D721Med (cell line): Measurements from ENCODE around the gene CLMN.

Experiments used
- DNase-seq: peaks from one replicate; pipeline ENCODE4 v3.0.0; 2011; ENCODE audit warnings: low spot score; ENCODE audit not compliant: insufficient read length
- FAIRE-seq: peaks from 2 replicates; lab custom pipeline; 2011; peaks lifted over from hg19 to GRCh38; lab: Jason Lieb, UNC
- TF ChIP-seq, protein P1 (sequence below): IDR thresholded peaks from 2 replicates; pipeline ENCODE4 v1.5.1; 2012; ENCODE audit warnings: mild to moderate bottlenecking, control low read depth; ENCODE audit not compliant: insufficient read depth; ENCODE audit errors: missing control alignments

CLMN gene

DNA sequence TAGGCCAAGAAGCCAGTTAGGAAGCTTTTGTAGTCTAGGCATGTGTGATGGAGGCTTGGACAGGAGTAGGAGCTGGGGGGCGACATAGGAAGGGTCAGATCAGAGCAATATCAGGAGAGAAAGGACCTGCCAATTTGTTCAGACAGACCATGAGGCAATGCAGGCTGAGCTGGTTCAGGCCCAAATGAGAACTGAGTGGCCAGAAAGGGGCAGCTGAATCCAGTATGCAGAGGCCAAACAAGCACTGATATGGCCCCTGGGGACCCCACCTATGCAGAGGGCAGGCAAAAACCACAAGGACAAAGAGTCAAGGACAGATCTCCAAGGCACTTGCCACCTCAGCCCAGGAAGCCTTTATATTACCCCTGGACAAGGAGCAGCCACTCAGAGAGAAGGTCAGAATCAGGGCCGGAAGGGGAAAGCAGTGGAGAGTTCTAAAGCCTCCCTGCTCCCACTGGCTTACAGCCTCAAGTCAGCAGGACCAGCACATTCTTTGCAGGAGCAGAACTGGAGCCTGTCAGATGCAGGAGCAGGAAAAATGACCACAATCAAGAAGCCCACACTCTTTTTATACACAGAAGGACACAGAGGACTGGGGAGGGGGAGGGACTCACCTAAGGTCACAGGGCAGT lies 37.2 kb downstream of the CLMN start:
- DNase-seq: no peak
- TF ChIP-seq, protein P1, sequence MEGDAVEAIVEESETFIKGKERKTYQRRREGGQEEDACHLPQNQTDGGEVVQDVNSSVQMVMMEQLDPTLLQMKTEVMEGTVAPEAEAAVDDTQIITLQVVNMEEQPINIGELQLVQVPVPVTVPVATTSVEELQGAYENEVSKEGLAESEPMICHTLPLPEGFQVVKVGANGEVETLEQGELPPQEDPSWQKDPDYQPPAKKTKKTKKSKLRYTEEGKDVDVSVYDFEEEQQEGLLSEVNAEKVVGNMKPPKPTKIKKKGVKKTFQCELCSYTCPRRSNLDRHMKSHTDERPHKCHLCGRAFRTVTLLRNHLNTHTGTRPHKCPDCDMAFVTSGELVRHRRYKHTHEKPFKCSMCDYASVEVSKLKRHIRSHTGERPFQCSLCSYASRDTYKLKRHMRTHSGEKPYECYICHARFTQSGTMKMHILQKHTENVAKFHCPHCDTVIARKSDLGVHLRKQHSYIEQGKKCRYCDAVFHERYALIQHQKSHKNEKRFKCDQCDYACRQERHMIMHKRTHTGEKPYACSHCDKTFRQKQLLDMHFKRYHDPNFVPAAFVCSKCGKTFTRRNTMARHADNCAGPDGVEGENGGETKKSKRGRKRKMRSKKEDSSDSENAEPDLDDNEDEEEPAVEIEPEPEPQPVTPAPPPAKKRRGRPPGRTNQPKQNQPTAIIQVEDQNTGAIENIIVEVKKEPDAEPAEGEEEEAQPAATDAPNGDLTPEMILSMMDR: no peak

DNA sequence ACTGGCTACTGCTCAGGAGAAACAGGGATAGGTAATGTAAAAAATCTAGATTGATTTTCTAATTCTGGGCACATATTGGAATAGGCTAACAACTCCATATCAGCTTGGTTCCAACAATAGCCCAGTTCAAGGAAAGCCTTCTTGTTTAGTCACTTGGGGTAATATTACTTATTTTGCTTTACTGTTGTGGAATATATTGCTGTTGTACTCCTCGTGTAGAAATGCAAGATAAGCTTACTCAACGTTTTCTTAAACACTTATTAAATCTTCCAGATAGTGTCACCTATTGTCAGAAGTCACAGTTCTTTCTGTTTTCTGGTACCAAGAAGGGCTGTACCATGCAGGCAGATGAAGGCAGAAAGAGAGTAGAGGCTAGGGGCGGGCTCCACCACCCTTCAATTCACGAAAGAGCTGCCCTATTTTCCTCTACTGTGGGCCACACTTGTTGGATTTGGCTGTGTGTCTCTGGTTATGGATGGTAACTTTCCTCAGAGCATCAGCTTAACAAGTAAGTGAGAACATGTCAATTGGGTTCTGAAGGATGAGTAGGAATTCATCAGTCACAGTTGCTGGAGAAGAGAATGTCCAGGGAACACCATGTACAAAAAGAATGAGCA lies 38.0 kb downstream of the CLMN start:
- TF ChIP-seq, protein P1: no peak
- FAIRE-seq: no peak
- DNase-seq: no peak

More for the DNA sequence above, 37.2 kb downstream of the CLMN start:
- no peak for FAIRE-seq

DNA sequence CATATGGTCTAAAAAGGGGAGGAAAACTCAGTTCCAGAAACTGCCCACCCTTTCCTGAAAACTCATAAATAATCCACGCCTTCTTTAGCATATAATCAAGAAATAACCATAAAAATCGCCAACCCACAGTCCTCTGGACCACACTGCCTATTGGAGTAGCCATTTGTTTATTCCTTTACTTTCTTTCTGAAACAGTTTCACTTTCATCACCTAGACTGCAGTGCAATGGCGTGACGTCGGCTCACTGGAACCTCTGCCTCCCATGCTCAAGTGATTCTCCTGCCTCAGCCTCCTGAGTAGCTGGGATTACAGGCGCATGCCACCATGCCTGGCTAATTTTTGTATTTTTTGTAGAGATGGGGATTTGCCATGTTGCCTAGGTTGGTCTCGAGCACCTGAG lies 44.2 kb downstream of the CLMN start:
- DNase-seq: no peak
- TF ChIP-seq, protein P1: no peak
- no peak for FAIRE-seq

DNA sequence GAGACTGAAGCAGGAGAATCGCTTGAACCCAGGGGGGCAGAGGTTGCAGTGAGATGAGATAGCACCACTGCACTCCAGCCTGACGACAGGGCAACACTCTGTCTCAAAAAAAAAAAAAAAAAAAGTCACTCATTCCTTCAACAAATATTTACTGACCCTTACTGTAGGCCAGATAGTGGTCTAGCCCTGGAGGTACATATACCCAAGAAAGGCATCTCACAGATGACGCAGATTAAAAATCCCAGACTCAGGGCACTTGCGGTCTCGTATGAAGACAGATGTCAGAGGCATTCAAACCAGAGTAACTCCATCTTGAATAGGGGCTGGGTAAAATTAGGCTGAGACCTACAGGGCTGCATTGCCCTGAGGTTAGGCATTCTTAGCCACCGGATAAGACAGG lies 44.8 kb downstream of the CLMN start:
- TF ChIP-seq, protein P1: no peak
- DNase-seq (no peak), FAIRE-seq (no peak)

DNA sequence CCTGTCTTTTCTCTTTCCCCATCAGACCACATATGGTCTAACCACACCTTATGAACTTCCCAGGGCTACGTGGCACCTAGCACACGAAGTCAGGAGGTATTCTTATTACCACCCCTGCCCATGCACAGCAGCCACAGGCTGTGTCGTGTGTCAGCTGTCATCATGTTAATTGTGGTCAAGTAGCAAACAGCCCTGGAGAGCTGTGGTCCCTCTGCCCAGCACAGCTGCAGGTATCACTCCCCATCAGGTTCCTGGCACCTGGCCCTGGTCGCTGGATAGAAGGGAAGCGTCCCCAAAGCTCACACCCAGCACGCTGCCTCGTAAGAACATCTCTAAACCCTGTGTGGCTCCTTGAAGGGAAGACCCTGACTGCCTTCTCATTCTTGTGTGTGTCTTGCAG lies 45.4 kb downstream of the CLMN start:
- TF ChIP-seq, protein P1: no peak
- DNase-seq (no peak), FAIRE-seq (no peak)

DNA sequence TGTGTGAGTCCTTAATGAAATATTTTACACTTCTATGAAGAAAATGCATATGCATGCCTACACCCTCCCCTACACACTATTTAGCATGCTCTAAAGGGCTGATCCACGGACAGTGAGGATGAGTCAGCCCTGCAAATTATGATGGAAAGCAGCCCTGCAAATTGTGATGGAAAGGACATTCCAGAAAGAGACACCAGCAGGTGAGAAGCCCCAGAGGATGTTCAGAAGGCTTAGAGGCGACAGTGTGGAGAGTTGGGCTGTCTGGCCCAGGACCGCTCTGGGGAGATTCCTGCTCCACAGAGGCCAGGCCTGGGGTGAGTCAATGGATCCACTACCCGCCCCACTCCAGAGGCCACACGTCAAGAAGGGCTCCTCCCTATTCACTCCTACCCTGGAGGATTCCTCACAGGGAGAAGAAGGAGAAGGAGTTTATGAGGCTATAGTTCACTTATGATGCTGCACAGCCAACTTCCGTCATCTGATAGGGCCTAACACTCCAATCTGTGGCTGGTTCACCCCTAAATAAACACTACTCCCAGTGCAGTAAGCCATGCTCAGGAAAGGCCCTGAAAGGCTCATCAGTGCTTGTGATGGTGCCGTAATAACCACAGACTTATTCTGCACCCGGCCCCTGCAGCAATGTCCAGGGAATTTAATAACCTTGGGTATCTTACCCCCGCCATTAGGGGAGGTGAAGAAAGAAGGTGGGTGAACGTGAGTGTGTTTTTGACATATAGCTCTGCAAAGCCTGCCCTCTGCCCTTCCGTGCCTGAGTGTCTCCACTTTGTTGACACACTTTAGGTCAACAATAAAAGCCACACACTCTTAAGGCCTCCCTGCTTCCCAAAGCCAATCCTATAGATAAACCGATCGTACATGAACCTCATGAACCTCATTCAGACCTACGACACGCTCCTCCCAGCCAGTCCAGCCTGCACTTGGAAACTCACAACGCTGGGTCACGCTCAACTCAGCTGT lies 46.4 kb downstream of the CLMN start:
- FAIRE-seq: no peak
- TF ChIP-seq, protein P1: no peak
- no peak for DNase-seq

DNA sequence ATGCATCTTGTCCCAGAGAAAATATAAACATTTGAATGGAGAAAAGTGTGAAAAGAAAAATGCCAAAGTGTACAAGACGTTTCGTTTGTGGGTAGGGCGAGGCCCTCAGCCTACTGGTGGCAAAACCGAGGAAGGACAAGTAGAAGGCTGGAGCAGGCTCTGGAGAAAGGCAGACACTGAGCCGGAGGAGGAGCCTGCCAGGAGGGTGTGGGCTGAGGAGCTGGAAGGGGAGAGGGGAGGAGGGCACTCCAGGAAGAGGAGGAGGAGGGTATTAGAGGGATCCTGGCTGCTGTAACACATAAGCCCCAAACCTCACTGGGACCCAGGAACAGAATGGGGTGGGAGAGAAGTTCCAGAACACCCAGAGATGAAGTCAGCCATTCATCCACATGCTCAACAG lies 47.7 kb downstream of the CLMN start:
- DNase-seq: no peak
- TF ChIP-seq, protein P1: no peak

More for the DNA sequence above, 47.7 kb downstream of the CLMN start:
- FAIRE-seq: no peak
